Measurements from ENCODE around the gene A2ML1. TPM values are rescaled to one million over a fixed set of nuclear protein-coding genes. Genes with fewer than 3 reads are reported as not detected.

Gene A2ML1
- total and polyA plus RNA-seq, 2 donors (not counting 1 experiment from before 2014, with no cell fraction given): not detected

- Histone ChIP-seq H3K4me3 (replicated peaks in 1 of 4; ENCODE audit: control extremely low read depth in 1 of 4, insufficient read depth in 1 of 4, low read depth in 3 of 4, low read length in 4 of 4) (no peak overlapping the region), H3K9ac (ENCODE audit: insufficient read depth, low read length) (no peak overlapping the region), H2AFZ (ENCODE audit: low read length) (no peak overlapping the region), H3K27ac (ENCODE audit: insufficient read depth, low read length) (no peak overlapping the region), H3K4me2 (ENCODE audit: extremely low read depth, insufficient read depth, low read length) (no peak overlapping the region), H3K27me3 (ENCODE audit: control insufficient read depth, insufficient read depth, low read length) (no peaks in the 10 kb centered on the region), H3K9me3 (ENCODE audit: control insufficient read depth, insufficient read depth, low read depth, low read length) (no peaks in the 10 kb centered on the region), H3K36me3 (ENCODE audit: control insufficient read depth, insufficient read depth, low read length) (no peaks in the 10 kb centered on the region), H3K79me2 (ENCODE audit: control insufficient read depth, insufficient read depth, low read length) (no peaks in the 10 kb centered on the region), H4K20me1 (ENCODE audit: control insufficient read depth, extremely low read depth, insufficient read depth, low read length) (no peaks in the 10 kb centered on the region), H3K4me1 (ENCODE audit: control insufficient read depth, extremely low read depth, insufficient read depth, low read length) (no peaks in the 10 kb centered on the region)
- no peak for TF ChIP-seq EZH2 (IDR thresholded peaks at IDR 0.05; ENCODE audit: low read length, missing control alignments)
- no peak for TF ChIP-seq CTCF (conservative IDR thresholded peaks at IDR 0.05 in 1 of 2, IDR thresholded peaks at IDR 0.05 in 1 of 2; ENCODE audit: low read depth in 1 of 2, low read length in 2 of 2)
- no peak for DNase-seq (ENCODE audit: low read depth in 2 of 2)
These were observed 8.7 kb downstream of the A2ML1 start for GRCh38 chr12:8831116-8831515.

GRCh38 chr12:8832500-8832899 is 10.1 kb downstream of the A2ML1 start:
- H3K27me3 ChIP-seq (ENCODE audit: control insufficient read depth, insufficient read depth, low read length): no peaks in the 10 kb centered on the region
- no peaks in the 10 kb centered on the region for H3K36me3 ChIP-seq (ENCODE audit: control insufficient read depth, insufficient read depth, low read length)
- DNase-seq (ENCODE audit: low read depth in 2 of 2): no peak
- H3K4me3 ChIP-seq (replicated peaks in 1 of 4; ENCODE audit: control extremely low read depth in 1 of 4, insufficient read depth in 1 of 4, low read depth in 3 of 4, low read length in 4 of 4): no peak overlapping the region
- no peaks in the 10 kb centered on the region for H3K9me3 ChIP-seq (ENCODE audit: control insufficient read depth, insufficient read depth, low read depth, low read length)
- no peak overlapping the region for H3K4me2 ChIP-seq (ENCODE audit: extremely low read depth, insufficient read depth, low read length)
- TF ChIP-seq CTCF (conservative IDR thresholded peaks at IDR 0.05 in 1 of 2, IDR thresholded peaks at IDR 0.05 in 1 of 2; ENCODE audit: low read depth in 1 of 2, low read length in 2 of 2): no peak
- TF ChIP-seq EZH2 (IDR thresholded peaks at IDR 0.05; ENCODE audit: low read length, missing control alignments): no peak
- H3K4me1 ChIP-seq (ENCODE audit: control insufficient read depth, extremely low read depth, insufficient read depth, low read length): no peaks in the 10 kb centered on the region
- H3K9ac ChIP-seq (ENCODE audit: insufficient read depth, low read length): no peak overlapping the region
- no peaks in the 10 kb centered on the region for H4K20me1 ChIP-seq (ENCODE audit: control insufficient read depth, extremely low read depth, insufficient read depth, low read length)
- no peak overlapping the region for H3K27ac ChIP-seq (ENCODE audit: insufficient read depth, low read length)
- H2AFZ ChIP-seq (ENCODE audit: low read length): no peak overlapping the region
- no peaks in the 10 kb centered on the region for H3K79me2 ChIP-seq (ENCODE audit: control insufficient read depth, insufficient read depth, low read length)

- no peak for DNase-seq (ENCODE audit: low read depth in 2 of 2)
These were observed 11.8 kb downstream of the A2ML1 start for GRCh38 chr12:8834230-8834629.

More at GRCh38 chr12:8834230-8834629, 11.8 kb downstream of the A2ML1 start:
- Histone ChIP-seq H3K9me3 (ENCODE audit: control insufficient read depth, insufficient read depth, low read depth, low read length) (no peaks in the 10 kb centered on the region), H3K79me2 (ENCODE audit: control insufficient read depth, insufficient read depth, low read length) (no peaks in the 10 kb centered on the region), H2AFZ (ENCODE audit: low read length) (no peak overlapping the region), H3K4me1 (ENCODE audit: control insufficient read depth, extremely low read depth, insufficient read depth, low read length) (no peaks in the 10 kb centered on the region), H3K4me2 (ENCODE audit: extremely low read depth, insufficient read depth, low read length) (no peak overlapping the region), H3K27me3 (ENCODE audit: control insufficient read depth, insufficient read depth, low read length) (no peaks in the 10 kb centered on the region), H3K27ac (ENCODE audit: insufficient read depth, low read length) (no peak overlapping the region), H4K20me1 (ENCODE audit: control insufficient read depth, extremely low read depth, insufficient read depth, low read length) (no peaks in the 10 kb centered on the region), H3K9ac (ENCODE audit: insufficient read depth, low read length) (no peak overlapping the region), H3K4me3 (replicated peaks in 1 of 4; ENCODE audit: control extremely low read depth in 1 of 4, insufficient read depth in 1 of 4, low read depth in 3 of 4, low read length in 4 of 4) (no peak overlapping the region), H3K36me3 (ENCODE audit: control insufficient read depth, insufficient read depth, low read length) (no peaks in the 10 kb centered on the region)
- TF ChIP-seq CTCF (conservative IDR thresholded peaks at IDR 0.05 in 1 of 2, IDR thresholded peaks at IDR 0.05 in 1 of 2; ENCODE audit: low read depth in 1 of 2, low read length in 2 of 2) (no peak), EZH2 (IDR thresholded peaks at IDR 0.05; ENCODE audit: low read length, missing control alignments) (no peak)

Measured in fibroblast of lung (primary cell).